SK-MEL-5 (cell line): ENCODE results near the gene NSUN5. TPM values are rescaled to one million over a fixed set of nuclear protein-coding genes. Genes with fewer than 3 reads are reported as not detected.
A peak's percentile ranks its signal among the peaks of the same experiment; 100 is the strongest.

Experiments used
- DNase-seq: peaks from one replicate; pipeline ENCODE4 v3.0.0-alpha.2; 2016; ENCODE audit warnings: low read depth, low spot score
- in situ Hi-C: cut with HindIII; loops from 2 replicates; pipeline ENCODE4 v1.10.0; 2016; ENCODE audit warnings: low sequenced_read_pairs, high pct_unique_total_duplicates, low pct_unique_long_range_greater_than_20kb
- polyA plus RNA-seq, 2 experiments: library from polyadenylated mRNA; depleted of rRNA; stranded (reverse); fragments of >200 nt; gene quantifications; 2 replicates each; pipeline ENCODE4 v1.2.3, GENCODE V29; 2015
- total RNA-seq: library from RNA; depleted of rRNA; stranded (reverse); fragments of >200 nt; shearing (Covaris generic); gene quantifications from 2 replicates; pipeline ENCODE4 v1.2.3, GENCODE V29; 2014; rRNA removed

Gene NSUN5
- total RNA-seq = 67.4 and 69.0 TPM in 2 replicates
- 96.3 and 114 TPM in 2 replicates for polyA plus RNA-seq (2015; cell fraction: cytosol; rRNA removed)
- polyA plus RNA-seq (2015; cell fraction: nucleus; rRNA removed) = 165 and 219 TPM in 2 replicates

DNA sequence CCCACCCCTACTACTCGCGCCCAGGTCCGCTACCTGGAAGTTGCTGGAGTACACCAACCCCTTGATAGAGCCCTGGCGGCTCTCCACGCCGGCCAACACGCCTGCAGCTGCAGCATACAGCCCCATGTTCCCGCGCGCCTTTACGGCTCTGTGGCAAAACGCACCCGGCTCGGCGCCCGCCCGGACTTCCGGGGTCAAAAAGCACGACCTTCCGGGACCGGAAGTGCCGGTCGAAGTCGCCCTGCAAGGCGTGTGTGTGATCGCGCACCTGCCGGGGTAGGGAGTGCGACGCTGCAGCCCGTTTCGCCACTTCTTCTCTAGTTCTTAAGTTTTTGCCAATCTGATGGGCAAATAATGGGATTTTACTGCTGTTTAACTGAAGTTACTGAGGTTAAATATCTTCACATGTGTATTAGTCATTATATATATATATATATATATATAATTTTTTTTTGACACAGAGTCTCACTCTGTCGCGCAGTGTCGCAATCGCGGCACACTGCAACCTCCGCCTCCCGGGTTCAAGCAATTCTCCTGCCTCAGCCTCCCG is at the start of gene NSUN5:
Gene NSUN5 (minus strand): TSS at position 162 of the 550 bp plus-strand sequence. CDS start 36 bp downstream, at position 126.
- peak; percentile 89 for DNase-seq
- in situ Hi-C loops = no loop called here

DNA sequence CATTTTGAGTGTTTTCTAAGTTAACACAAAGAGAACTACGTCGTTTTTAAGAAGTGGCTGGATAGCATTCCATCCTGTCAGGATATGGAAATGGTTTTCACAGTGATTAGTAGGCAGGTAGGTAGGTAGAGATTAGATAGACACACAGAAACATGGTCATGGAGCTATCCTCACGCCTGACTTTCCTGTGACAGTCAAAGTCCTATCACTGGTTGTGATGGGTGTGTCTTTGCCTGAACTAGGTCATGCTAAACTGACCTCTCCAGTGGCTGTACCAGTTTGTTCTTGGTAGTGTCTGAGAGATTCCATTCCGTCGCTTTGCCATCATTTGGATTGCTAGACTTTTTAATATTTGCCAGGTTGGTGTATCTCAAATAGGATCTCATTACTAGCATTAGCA is 47.5 kb upstream of the NSUN5 start:
- in situ Hi-C loops = no loop called here
- no peak for DNase-seq

DNA sequence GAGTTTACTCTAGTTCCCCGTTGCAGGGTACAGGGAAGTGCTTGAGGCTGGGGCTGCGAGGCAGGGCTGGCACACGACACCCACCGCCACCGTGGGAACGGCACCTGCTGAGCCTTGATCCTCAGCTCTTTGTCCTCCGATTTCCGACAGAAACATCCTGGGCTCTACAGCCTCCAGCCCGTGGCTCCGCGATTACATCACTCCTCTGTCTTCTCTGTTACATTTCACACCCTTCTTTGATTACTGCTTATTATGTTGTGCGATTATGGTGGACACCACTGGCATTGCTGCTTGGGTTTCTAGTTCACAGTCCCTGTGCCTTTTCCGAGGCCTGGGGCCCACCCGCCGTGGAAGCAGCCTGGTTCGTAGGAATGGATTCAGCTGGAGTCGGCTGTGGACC is 46.2 kb upstream of the NSUN5 start:
- in situ Hi-C loops = no loop called here
- DNase-seq = no peak

DNA sequence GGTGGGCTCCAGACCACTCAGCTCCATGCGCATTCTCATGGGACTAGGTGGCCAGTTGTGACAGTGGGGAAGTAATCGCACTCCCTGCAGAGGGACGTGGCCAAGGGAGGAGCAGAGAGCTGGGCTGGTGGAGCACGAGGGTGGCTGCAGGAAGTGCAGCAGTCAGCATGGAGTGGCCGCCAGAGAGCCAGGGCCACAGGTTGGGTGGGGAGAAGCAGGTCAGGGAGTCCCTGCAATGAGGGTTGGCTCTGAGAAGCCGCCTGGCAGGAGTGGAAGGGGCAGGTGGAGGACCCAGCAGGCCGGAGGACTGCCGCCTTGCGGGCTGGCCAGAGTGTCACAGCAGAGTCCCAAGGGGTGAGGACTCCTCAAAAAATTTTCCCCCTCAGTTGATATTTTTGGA is 45.6 kb upstream of the NSUN5 start:
- in situ Hi-C loops = no loop called here
- no peak for DNase-seq

DNA sequence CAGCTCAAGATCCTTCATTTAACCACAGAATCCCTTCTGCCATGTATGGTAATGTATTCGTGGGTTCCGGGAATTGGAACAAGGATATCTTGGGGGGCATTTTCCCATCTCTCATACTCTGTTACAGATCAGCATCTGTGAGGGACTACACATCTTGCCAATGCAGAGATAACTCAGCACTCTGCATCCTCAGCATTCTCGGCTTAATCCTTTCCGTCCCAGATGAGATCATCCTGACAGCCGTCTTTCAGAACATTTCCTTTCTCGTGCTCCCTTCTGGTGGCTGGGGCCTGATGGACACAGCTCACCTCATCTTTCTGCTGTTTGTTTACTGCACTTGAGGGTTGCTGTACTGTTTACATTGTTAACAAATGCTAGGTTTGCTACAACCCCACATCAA is 44.6 kb upstream of the NSUN5 start:
- in situ Hi-C loops = no loop called here
- no peak for DNase-seq

DNA sequence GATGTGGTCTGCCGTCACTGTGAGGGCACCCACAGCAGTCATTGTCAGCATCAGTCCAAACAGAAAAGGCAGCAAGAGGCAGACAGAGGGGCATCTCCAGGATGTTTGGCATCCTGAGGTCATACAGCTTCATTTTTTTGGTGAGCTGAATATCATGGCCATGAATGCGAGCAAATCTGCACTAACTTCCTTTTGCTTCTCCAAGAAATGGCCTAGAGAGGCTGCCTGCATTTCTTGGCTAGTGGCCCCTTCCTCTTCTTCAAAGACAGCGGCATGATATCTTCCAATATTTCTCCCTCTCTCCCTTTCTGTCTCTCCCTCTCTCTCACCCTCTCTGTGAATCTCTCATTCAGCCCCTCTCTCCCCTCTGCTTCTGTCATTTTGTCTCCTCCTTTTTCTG is 44.2 kb upstream of the NSUN5 start:
- DNase-seq = no peak
- in situ Hi-C loops = no loop called here

DNA sequence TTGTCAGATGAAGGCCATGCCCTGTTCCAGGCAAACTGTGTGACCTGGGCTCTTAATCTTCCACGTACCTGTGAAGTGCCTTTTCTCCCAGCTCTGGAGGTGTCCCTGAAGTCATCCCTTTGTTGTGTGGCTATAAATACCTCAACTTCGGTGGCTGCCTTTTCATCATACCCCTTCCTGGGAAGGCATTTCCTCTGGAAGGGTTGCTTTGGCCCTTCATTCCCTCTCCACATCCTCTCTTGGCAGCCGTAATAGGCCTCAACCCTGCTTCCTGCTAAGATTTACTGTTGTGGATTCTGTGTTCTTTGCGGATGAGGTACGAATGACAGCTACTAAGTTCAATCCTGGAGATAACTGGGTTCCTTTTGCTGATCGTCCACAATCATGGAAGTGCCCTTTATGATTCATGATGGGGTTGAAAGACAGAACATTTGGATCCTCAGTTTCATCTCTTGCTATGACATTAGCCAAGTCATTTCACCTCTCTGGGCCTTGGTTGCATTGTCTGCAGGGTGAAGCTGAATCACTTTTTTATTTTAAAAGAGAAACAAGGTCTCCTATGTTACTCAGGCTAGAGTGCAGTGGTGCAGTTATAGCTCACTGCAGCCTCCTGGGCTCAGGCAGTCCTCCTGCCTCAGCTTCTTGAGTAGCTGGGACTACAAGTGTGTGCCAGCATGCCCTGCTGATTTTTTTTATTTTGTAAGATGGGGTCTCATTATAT is 43.0 kb upstream of the NSUN5 start:
- no peak for DNase-seq

DNA sequence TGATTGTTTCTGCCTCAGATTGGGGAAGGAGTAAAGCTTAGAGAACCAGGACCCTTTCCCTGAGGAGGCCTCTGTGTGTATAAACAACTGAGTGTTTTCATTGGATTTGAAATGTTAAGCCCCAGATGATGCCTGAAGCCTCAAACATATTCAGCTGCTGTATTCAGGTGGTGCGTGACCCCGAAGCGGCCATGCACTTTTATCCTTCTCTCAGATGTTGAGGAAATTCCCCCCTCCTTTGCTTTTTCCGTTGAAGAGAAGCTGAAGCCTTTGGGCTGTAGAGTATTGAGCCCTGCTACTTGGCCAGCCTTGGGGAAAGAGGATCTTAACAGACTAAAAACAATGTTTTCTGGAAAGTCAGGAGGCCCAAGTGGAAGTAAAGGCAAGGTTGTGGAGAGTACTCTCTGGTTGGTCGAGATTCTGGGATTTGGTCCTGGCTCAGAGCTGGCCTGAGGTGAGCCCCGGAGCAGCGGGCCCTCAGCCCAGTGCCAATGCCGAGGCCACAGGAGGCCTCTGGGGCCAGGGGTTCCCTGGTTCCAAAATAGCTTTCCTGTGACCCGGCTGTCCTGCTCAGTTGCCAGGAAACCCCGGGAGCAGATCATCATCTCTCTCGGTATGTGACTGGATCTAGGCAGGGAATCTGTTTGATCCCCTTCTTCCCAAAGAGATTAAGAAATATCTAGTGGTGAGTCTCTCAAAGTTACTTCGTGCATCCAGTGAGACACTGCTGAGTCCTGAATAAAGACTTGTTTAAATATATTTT is 41.9 kb upstream of the NSUN5 start:
- DNase-seq = no peak
- in situ Hi-C loops = no loop called here

More for the DNA sequence above, 43.0 kb upstream of the NSUN5 start:
- in situ Hi-C loops = no loop called here

DNA sequence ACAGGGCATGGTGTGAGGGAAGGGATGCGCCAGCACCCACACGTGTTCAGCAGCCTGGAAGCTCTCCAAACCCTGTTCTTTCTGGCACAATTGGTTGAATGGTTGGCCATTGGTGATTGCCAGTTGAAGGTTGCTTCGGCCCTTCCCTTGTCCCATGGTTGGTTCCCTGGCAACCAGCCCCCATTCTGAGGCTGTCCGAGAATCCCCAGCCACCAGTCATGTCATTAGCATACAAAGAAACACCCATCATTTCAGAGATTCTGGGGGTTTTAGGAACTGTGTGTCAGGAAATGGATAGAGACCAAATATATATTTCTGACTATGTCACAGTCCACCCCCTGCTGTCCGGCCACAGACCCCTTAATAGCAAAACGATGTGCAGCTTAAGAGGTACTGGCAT is 41.1 kb upstream of the NSUN5 start:
- DNase-seq = no peak
- in situ Hi-C loops = loop anchor here (10.0 kb wide), 1 partner anchor 95 kb away; no protein-coding TSS in a partner anchor

DNA sequence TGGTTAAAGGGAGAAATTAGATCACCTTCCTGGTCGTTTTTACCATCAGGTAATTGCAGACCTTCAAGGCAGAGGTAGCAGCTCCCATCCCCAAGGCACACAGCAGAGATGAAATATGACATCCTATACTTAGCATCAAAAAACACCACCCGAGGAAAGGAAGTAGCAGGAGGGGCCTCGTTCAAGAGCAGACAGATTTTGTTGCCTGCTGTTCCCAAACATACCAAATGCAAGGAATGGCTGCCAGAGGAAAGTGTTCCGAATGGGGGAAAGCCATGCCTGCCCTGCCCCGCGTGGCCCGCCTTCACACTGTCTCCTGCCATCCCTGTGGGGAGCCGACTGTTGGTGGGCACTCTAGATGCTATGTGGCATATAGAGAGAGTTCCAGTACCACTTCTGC is 37.3 kb upstream of the NSUN5 start:
- no peak for DNase-seq
- in situ Hi-C loops = loop anchor here (10.0 kb wide), 1 partner anchor 99 kb away; no protein-coding TSS in a partner anchor

DNA sequence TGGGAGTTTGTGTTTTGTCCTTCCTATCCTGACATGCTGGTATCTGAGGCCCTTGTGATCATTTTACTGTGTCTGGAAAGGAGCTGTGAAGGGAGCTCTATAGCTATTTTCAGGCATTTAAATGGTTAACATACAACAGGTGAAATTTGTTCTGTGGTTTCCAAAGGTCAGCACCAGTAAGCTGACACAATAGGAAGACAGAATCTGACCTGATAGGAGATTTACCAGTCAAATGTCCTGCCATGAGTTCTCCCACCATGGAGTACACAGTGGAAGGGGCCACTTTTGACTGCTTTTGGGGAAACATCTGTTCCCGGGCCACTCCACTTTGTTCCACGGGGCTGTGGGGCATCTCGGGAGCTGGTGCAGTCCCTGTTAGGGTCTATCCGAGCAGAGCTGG is 36.9 kb upstream of the NSUN5 start:
- in situ Hi-C loops = loop anchor here (10.0 kb wide), 1 partner anchor 99 kb away; no protein-coding TSS in a partner anchor
- no peak for DNase-seq

DNA sequence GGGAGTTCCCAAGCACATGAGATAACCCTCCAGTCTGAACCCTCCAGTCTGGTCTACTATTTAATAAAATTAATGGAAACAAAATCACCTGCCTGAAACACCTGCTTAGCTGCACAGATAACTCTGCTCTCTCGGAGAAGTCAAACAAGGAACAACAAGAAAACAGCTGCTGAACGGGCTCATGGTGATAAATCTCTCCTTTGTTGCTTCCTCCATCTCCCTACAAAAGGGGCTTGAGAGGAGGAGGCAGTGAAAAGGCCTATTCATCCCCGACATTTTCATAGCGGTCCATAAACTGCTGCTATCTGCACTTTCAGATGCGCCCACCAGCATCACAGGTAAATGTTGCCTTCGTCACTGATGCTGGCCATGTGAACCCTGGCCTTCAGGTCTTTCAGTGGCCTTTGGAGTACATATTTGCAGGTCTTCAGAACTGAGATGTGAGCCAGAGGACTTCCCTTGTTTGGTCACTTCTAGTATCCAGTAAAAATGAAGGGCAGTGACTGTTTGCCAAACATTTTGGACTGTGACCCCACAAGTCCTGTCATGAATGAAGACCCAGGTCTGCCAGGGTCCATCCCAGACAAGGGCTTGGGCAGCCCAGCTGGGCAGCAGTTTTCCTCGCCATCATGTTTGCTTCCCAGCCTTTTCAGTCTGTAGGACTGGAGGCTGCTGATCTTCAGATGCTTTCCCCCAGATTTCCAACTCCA is 35.2 kb upstream of the NSUN5 start:
- in situ Hi-C loops = loop anchor here (10.0 kb wide), 1 partner anchor 101 kb away; no protein-coding TSS in a partner anchor
- peak; percentile 64 for DNase-seq

DNA sequence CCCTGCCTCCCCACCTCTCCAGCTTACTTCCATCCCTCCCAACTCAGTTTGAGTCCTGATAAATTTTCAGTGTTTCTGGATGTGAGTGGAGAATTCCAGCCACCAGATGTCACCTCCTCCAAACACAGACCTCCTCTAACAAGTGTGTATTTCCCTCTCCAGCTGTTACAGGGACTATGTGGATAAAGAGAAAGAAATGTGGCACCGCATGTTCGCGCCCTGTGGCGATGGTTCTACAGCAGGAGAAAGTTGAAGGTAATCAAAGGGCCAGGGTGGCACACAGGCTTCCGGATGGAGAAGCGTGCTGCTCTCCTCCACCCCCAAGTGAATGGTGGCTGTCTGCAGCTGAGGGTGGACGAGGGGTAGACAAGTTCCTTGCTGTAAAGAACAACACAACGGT is 34.0 kb upstream of the NSUN5 start:
- DNase-seq = peak; percentile 85
- in situ Hi-C loops = loop anchor here (10.0 kb wide), 1 partner anchor 102 kb away; no protein-coding TSS in a partner anchor

DNA sequence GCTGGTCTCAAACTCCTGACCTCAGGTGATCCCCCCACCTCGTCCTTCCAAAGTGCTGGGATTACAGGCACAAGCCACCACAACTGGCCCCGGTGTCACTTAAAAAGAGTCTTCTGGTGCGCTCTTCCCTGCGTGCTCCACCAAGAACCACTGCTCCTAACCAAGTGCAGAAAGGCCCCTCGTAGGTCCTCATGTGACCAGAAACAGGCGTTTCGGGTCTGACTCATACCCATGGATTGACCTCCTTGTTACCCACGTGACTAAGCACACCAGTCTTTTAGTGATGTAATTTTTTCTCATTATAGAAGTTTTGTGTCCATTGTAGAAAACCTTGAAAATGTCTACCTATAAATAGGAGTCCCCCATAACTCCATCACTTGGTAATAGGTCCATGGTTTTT is 33.3 kb upstream of the NSUN5 start:
- DNase-seq = peak; percentile 91

DNA sequence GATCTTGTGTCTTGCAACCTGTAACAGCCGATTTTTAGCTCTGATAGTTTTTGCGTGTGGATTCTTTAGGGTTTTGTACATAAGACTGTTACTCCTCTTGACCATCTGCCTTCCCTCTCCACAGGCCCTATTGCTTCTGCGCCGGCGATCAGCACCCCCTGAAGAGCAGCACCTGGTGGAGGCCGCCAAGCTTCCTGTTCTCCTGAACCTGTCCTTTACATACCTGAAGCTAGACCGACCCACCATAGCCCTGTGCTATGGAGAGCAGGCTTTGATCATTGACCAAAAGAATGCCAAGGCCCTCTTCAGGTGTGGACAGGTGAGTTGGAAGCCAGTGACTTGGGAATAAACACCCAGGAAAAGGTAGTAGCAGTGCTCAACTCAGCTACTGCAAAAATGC is 31.9 kb upstream of the NSUN5 start:
- in situ Hi-C loops = loop anchor here (10.0 kb wide), 1 partner anchor 104 kb away; no protein-coding TSS in a partner anchor
- DNase-seq = no peak

More for the DNA sequence above, 33.3 kb upstream of the NSUN5 start:
- in situ Hi-C loops = loop anchor here (10.0 kb wide), 1 partner anchor 103 kb away; no protein-coding TSS in a partner anchor

DNA sequence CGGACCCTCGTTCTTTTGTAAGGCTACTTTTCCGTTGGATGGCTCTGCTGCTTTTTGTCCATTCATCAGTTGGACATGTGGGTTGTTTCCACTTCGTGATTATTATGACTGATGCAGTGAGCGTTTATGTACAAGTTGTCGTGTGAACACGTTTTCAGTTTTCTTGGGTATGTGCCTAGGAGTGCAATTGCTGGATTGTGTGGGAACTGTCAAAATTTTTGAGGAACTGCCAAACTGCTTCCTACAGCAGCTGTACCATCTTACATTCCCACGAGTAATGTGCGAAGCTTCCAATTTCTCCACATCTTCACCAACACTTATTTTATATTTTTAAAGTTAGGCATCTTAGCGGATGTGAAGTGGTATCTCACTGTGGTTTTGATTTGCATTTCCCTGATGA is 29.7 kb upstream of the NSUN5 start:
- DNase-seq = no peak
- in situ Hi-C loops = no loop called here

DNA sequence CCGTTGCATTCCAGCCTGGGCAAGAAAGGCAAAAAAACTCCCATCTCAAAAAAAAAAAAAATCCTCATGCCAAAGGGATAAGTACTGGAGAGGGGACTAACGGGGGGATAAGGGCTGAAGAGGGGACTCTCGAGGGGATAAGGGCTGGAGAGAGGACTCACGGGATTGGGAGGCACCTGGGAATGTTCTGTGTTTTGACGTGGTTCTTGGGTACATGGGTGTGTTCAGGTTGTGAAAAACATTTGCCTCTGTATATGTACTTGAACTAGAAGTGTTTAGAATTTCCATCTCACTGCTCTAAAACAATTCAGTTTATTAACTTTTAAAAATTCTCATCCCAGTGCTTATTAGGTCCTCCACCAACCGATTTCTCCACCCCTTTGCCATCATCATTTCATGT is 23.8 kb upstream of the NSUN5 start:
- in situ Hi-C loops = no loop called here
- DNase-seq = no peak
